Dermis microvascular lymphatic vessel endothelial cell (primary cell): ENCODE measurements around the gene IAH1. TPM values are rescaled to one million over a fixed set of nuclear protein-coding genes. Genes with fewer than 3 reads are reported as not detected.

ENCODE experiments used
- DNase-seq, 2 donors: peaks; one replicate each; pipeline versions ENCODE4 v3.0.0 to v3.0.0-alpha.2; 2010; ENCODE audit warnings: low read depth in 2 of 2
- total RNA-seq: library from RNA; depleted of rRNA; stranded (reverse); fragments of >200 nt; gene quantifications from 2 replicates; pipeline ENCODE4 v1.2.1, GENCODE V29; 2014

IAH1 gene
- total RNA-seq, 1 donor from 2014 or later: 38.3 TPM

DNA sequence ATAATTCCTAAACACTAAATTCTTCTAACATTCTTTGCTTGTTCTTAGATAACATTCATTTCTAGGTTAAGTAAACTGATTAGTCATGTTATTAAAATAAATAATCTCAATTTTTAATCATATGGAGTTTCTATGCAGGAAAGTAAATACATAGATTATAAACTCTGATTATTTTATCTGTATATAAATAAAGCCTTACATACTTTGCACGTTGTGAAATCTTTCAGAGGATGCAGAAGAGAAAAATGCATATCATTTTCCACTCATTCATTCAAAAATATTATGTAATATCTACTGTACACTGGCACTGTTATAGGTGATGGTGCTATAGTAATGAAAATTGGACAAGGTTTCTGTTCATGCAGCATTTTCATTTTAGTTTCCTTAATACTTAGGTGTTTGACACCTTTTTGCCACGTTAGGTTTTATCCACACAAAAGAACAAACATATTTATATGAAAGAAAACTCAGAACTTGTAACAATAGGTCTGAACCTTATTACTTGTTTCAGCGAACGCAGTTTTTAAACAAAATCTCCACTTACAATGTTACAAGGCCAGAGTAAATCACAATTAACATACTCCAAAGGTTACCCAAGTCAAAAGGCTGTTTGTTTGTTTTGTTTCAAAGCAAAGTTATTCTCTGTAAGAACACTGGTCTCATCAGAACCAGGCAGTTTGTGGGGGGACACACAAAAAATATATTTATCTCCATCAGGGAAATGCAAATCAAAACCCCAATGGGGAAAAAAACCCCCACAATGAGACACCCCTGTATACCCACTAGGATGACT lies 53.8 kb downstream of the IAH1 start:
- no peak for DNase-seq

- DNase-seq: no peak
Measured at GRCh38 chr2:9532421-9532820, 58.1 kb downstream of the IAH1 start.

DNA sequence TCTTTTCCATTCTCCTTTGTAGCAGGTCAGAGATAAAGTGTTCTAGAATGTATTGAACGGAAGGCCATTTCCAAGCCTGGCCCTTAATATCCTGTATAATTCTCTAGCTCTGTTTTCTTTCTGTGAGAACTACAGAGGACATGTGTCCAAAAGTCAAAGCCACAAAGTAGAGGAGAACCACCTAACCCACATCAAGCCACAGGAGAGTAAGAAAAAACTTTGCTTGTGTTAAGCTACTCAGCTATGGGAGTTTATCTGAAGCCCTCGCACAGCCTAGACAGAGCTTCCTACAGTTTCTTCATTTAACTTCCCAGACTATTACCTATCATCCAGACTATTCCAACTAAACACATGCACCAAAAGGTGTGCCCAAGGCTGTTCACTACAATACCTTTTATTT lies 59.3 kb downstream of the IAH1 start:
- no peak for DNase-seq

GRCh38 chr2:9535177-9535576 lies 60.8 kb downstream of the IAH1 start:
- DNase-seq: no peak

DNA sequence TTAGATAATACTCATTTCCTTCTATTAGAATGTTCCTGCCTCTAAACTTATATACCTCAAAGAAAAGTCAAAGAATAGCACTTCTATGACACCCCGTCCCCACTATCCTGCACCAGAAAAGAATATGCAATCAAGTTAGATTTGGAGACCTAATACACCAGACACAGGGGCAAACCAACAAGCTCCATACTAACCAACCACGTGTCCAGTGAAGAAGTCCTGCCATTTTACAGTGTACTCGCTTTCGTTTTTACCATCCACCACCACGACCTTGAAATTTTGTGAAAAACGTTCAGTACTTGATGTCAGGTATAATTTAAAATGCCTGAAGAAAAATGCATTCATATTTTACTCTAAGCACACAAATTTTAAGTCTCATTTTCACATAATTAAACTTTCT lies 62.2 kb downstream of the IAH1 start:
- no peak for DNase-seq

DNA sequence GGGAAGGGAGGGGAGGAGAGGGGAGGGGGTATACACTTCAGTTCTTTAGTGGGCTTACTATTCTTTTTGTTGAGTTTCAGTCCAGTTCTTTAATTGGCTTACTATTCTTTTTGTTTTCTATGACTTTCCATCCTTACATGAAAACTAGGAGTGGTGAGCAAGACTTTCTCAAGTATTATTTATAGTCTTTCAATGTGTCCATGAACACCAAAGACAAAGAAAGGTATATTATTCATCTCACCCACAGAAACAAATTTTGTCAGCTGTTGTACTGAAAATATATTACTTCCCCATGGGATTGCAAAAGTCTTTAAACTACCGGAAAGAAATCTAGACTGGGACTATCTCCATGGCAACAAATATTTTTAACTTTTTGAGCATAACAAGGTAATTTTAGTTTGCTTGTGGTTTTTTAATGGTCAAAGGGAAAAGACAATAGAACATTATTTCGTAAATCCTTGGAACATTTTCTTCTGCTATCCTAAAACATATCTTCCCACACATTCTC lies 63.7 kb downstream of the IAH1 start:
- peak; percentile 85 to 87 for DNase-seq

Other genes starting within 250 kb of the IAH1 start
- gene ITGB1BP1, start 51.0 kb upstream of the IAH1 start, total RNA-seq: 32.5 and 32.9 TPM in 2 replicates
- gene CPSF3, start 50.9 kb upstream of the IAH1 start, total RNA-seq: 31.1 and 37.7 TPM in 2 replicates
- gene ADAM17, start 81.3 kb downstream of the IAH1 start, total RNA-seq: 44.5 and 45.8 TPM in 2 replicates
- gene YWHAQ, start 156.4 kb downstream of the IAH1 start, total RNA-seq: 188 and 199 TPM in 2 replicates